Measurements from ENCODE around the gene SCAP. TPM values are rescaled to one million over a fixed set of nuclear protein-coding genes. Genes with fewer than 3 reads are reported as not detected.

The SCAP gene
- total and polyA plus RNA-seq, 2 of the 13 experiments (the other 11 are each of a cell fraction or from before 2014, with no cell fraction given) = 40.4 to 53.3 TPM

DNA sequence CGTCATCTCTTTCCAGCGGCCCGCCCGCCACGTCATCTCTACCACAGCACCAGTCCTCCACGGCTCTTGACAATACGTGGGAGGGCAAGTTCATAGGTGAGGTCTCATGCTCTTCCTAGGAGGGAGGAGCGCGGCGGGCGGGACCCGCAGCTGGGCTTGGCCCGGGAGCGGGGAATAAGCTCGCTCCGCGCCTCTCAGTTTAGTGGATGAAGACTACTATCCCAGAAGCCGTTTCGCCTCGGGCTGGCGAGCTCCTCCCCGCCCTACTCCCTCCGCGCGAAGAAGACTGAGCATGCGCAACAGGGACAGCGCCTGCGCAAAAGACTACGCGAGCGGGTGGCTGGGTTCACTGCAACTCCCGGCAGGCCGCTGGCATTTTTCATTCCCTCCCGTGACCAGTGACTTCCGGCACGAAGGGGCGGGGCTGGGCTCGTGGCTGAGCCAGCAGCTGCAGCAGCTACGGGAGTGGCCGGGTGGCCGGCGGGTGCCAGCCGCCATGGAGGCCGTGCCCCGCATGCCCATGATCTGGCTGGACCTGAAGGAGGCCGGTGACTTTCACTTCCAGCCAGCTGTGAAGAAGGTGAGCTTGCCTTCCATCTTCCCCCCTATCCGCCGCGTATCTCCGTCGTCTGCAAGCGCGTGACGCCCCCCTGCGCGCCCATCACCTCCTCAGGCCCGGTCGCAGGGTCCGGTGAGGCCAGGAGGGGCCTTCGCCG, 95.0 kb downstream of the SCAP start, which contains the start of gene PTPN23 (continued):
- TF ChIP-seq, protein P1, sequence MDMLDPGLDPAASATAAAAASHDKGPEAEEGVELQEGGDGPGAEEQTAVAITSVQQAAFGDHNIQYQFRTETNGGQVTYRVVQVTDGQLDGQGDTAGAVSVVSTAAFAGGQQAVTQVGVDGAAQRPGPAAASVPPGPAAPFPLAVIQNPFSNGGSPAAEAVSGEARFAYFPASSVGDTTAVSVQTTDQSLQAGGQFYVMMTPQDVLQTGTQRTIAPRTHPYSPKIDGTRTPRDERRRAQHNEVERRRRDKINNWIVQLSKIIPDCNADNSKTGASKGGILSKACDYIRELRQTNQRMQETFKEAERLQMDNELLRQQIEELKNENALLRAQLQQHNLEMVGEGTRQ (IDR thresholded peaks at IDR 0.05; ENCODE audit: low read depth, low read length) = peak; percentile 76
- TF ChIP-seq, protein P1 (CRISPR knock-in tag; IDR thresholded peaks at IDR 0.05; ENCODE audit: borderline replicate concordance) = peak; percentile 92; the same call in 1 of the 2 replicates
- TF ChIP-seq ZZZ3 (CRISPR knock-in tag; IDR thresholded peaks at IDR 0.05; ENCODE audit: borderline replicate concordance) (peak; percentile 91), POLR2AphosphoS5 (IDR thresholded peaks at IDR 0.05; ENCODE audit: low read depth, low read length) (peak; percentile 83), MEIS2 (CRISPR knock-in tag; IDR thresholded peaks at IDR 0.05) (peak; percentile 77), U2AF2 (IDR thresholded peaks at IDR 0.05; ENCODE audit: low read depth, low read length) (no peak), TBP (CRISPR knock-in tag; IDR thresholded peaks at IDR 0.05) (no peak), ZNF224 (CRISPR knock-in tag; IDR thresholded peaks at IDR 0.05) (no peak), ZNF138 (CRISPR knock-in tag; IDR thresholded peaks at IDR 0.05; ENCODE audit: low read depth) (peak; percentile 65; the same call in 1 of the 2 replicates), ZNF567 (CRISPR knock-in tag; IDR thresholded peaks at IDR 0.05; ENCODE audit: borderline replicate concordance) (peak; percentile 52; the same call in 1 of the 2 replicates), ZNF124 (CRISPR knock-in tag; IDR thresholded peaks at IDR 0.05) (0 out of 2 replicates have a peak, but pooled peaks have one; percentile 8), ZNF253 (CRISPR knock-in tag; IDR thresholded peaks at IDR 0.05; ENCODE audit: borderline replicate concordance) (no peak), ZBTB7A (CRISPR knock-in tag; IDR thresholded peaks at IDR 0.05) (no peak; the same call in 1 of the 2 replicates), MXD4 (CRISPR knock-in tag; IDR thresholded peaks at IDR 0.05) (peak; percentile 26; the same call in 1 of the 2 replicates)
- TF ChIP-seq, protein P2, sequence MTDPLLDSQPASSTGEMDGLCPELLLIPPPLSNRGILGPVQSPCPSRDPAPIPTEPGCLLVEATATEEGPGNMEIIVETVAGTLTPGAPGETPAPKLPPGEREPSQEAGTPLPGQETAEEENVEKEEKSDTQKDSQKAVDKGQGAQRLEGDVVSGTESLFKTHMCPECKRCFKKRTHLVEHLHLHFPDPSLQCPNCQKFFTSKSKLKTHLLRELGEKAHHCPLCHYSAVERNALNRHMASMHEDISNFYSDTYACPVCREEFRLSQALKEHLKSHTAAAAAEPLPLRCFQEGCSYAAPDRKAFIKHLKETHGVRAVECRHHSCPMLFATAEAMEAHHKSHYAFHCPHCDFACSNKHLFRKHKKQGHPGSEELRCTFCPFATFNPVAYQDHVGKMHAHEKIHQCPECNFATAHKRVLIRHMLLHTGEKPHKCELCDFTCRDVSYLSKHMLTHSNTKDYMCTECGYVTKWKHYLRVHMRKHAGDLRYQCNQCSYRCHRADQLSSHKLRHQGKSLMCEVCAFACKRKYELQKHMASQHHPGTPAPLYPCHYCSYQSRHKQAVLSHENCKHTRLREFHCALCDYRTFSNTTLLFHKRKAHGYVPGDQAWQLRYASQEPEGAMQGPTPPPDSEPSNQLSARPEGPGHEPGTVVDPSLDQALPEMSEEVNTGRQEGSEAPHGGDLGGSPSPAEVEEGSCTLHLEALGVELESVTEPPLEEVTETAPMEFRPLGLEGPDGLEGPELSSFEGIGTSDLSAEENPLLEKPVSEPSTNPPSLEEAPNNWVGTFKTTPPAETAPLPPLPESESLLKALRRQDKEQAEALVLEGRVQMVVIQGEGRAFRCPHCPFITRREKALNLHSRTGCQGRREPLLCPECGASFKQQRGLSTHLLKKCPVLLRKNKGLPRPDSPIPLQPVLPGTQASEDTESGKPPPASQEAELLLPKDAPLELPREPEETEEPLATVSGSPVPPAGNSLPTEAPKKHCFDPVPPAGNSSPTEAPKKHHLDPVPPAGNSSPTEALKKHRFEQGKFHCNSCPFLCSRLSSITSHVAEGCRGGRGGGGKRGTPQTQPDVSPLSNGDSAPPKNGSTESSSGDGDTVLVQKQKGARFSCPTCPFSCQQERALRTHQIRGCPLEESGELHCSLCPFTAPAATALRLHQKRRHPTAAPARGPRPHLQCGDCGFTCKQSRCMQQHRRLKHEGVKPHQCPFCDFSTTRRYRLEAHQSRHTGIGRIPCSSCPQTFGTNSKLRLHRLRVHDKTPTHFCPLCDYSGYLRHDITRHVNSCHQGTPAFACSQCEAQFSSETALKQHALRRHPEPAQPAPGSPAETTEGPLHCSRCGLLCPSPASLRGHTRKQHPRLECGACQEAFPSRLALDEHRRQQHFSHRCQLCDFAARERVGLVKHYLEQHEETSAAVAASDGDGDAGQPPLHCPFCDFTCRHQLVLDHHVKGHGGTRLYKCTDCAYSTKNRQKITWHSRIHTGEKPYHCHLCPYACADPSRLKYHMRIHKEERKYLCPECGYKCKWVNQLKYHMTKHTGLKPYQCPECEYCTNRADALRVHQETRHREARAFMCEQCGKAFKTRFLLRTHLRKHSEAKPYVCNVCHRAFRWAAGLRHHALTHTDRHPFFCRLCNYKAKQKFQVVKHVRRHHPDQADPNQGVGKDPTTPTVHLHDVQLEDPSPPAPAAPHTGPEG (CRISPR knock-in tag; IDR thresholded peaks at IDR 0.05) = peak; percentile 76; the same call in 1 of the 2 replicates
- TF ChIP-seq, protein P3, sequence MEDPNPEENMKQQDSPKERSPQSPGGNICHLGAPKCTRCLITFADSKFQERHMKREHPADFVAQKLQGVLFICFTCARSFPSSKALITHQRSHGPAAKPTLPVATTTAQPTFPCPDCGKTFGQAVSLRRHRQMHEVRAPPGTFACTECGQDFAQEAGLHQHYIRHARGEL (CRISPR knock-in tag; IDR thresholded peaks at IDR 0.05) = peak; percentile 62; the same call in 1 of the 2 replicates
- TF ChIP-seq, protein P4, sequence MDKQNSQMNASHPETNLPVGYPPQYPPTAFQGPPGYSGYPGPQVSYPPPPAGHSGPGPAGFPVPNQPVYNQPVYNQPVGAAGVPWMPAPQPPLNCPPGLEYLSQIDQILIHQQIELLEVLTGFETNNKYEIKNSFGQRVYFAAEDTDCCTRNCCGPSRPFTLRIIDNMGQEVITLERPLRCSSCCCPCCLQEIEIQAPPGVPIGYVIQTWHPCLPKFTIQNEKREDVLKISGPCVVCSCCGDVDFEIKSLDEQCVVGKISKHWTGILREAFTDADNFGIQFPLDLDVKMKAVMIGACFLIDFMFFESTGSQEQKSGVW (CRISPR knock-in tag; IDR thresholded peaks at IDR 0.05; ENCODE audit: borderline replicate concordance) = no peak; the same call in 1 of the 2 replicates
- TF ChIP-seq, protein P5, sequence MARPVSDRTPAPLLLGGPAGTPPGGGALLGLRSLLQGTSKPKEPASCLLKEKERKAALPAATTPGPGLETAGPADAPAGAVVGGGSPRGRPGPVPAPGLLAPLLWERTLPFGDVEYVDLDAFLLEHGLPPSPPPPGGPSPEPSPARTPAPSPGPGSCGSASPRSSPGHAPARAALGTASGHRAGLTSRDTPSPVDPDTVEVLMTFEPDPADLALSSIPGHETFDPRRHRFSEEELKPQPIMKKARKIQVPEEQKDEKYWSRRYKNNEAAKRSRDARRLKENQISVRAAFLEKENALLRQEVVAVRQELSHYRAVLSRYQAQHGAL (CRISPR knock-in tag; IDR thresholded peaks at IDR 0.05; ENCODE audit: not compliant biosample characterization) = no peak

Data from HepG2 (cell line).